HG02970 (cell line): Measurements from ENCODE around the gene NME9.
A peak's percentile ranks its signal among the peaks of the same experiment; 100 is the strongest.
"Not testable (repeated sequence)": the region's sequence is repeated elsewhere in the genome, so short reads cannot be mapped to it uniquely, and the experiment has no call there.

ENCODE experiments used
- ATAC-seq: cut with Tn5 transposase; IDR thresholded peaks from one replicate; pipeline ENCODE4 v1.9.1; 2021; ENCODE audit warnings: mild to moderate bottlenecking, moderate library complexity, moderate number of reproducible peaks; ENCODE audit not compliant: unreplicated experiment, low FRiP score

NME9 gene, protein sequence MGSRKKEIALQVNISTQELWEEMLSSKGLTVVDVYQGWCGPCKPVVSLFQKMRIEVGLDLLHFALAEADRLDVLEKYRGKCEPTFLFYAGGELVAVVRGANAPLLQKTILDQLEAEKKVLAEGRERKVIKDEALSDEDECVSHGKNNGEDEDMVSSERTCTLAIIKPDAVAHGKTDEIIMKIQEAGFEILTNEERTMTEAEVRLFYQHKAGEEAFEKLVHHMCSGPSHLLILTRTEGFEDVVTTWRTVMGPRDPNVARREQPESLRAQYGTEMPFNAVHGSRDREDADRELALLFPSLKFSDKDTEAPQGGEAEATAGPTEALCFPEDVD

GRCh38 chr3:138329127-138329983 is at the start of gene NME9:
Gene NME9, minus strand, starts transcription at chr3:138329851. Its CDS starts 516 bp downstream, at chr3:138329335.
- peak; percentile 52 for ATAC-seq

- ATAC-seq, result no peak
Measured at GRCh38 chr3:138378990-138379389, 49.3 kb upstream of the NME9 start.

GRCh38 chr3:138378331-138378730 is 48.7 kb upstream of the NME9 start:
- no peak for ATAC-seq

- ATAC-seq, result no peak
Measured at GRCh38 chr3:138377804-138378203, 48.2 kb upstream of the NME9 start.

- not testable (repeated sequence) for ATAC-seq
Measured at GRCh38 chr3:138377212-138377611, 47.6 kb upstream of the NME9 start.

- ATAC-seq, result no peak
Measured at GRCh38 chr3:138376663-138377062, 47.0 kb upstream of the NME9 start.

- ATAC-seq, result no peak
Measured at GRCh38 chr3:138375447-138375846, 45.8 kb upstream of the NME9 start.

DNA sequence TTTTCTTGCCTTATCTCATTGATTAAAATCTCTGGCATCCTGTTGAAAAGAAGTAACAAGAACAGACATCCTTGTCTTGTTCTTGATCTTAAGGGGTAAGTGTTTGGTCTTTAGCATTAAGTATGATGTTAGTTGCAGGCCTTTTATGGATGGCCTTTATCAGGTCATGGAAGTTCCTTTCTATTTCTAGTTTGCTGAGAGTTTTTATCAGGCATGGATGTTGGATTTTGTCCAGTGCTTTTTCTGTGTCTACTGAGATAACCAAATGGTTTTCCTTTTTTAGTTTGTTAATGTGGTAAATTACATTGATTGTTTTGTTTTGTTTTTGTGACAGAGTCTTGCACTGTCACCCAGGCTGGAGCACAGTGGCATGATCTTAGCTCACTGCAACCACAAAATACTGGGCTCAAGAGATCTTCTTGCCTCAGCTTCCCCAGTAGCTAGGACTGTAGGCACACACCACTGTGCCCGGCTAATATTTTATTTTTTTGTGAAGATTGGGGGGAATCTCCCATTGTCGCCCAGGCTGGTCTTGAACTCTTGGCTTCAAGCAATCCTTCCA is 45.0 kb upstream of the NME9 start:
- ATAC-seq, result no peak

GRCh38 chr3:138373736-138374094 is 44.1 kb upstream of the NME9 start:
- no peak for ATAC-seq

GRCh38 chr3:138373087-138373735 is 43.6 kb upstream of the NME9 start:
- ATAC-seq, result no peak

DNA sequence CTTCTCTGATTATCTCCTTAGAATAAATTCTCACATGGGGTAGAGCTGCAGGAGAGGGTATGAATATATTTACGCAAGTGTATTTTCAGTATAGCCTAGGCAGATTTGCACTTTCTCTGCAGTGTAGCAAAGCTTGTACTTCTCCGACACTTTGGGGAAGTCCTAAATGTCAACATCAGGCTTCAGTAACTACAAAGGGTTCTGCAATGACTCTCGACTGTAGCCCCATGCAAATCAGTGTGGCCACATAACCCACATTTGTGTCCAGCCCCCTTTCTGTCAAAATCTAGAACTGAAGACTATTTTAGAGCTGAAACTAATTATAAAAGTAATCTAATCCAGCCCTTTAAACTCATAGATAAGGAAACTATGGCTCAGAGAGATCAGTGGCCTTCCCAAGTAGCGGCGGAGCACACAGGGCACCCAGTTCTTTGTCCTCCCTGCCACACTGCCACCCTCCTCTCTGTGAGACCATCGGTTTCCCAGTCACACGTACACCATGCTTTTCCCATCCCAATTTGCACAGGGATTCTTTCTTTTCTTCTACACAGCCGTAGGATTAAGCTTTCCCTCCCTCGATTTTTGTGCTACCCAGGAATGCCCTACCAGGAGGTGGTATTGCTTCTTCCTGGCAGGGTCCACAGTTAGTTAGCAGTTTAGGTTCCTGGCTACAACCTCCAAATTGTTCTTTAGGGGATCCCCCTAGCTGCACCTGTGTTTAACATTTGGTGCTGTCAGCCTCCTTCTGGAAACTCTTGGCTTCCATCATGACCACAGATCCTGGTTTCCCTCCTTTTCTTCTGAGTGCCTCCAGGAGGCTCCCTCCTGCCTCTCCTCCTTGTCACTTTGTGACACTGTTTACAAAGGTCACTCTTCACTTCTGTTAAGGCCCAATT is 41.7 kb upstream of the NME9 start:
- ATAC-seq, result peak; percentile 92

DNA sequence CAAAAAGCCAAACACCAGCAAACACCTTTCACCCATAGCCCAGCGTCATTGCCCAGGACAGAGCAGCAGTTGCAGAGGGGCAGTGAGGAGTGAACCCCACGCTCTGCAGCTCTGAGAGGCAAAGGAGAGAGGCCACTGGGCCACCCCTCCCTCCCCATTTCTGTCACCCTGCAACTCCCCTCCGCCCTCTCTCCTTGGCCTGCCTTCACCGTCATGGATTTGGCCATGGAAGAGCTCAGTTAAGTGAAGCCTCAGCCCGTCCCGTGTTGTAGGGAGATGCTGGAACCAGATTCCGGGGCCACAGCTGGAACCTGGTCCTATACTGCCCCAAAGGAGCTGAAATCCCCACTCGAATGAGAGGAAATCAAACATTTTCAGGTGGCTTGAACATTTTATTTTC is 40.7 kb upstream of the NME9 start:
- no peak for ATAC-seq

GRCh38 chr3:138369151-138369900 is 39.7 kb upstream of the NME9 start:
- ATAC-seq, result no peak

DNA sequence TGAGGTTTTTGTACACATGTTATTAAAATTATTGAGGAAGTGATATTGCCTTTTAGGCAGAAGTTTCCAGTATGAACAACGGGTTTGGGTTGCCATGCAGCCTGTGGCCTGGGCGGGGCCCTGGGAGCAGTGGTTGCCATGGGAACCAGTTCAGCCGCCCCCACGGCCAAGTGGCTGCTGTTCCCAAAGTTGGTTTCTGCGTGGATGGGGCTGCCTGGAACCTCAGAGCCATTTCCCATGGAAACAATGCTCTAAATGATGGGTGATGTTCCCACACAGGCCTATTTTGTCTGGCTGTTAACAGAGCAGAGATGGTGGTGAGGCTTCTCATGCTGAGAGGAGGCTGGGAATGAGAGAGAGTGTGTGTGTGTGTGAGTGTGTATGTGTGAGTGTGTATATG is 38.3 kb upstream of the NME9 start:
- no peak for ATAC-seq

DNA sequence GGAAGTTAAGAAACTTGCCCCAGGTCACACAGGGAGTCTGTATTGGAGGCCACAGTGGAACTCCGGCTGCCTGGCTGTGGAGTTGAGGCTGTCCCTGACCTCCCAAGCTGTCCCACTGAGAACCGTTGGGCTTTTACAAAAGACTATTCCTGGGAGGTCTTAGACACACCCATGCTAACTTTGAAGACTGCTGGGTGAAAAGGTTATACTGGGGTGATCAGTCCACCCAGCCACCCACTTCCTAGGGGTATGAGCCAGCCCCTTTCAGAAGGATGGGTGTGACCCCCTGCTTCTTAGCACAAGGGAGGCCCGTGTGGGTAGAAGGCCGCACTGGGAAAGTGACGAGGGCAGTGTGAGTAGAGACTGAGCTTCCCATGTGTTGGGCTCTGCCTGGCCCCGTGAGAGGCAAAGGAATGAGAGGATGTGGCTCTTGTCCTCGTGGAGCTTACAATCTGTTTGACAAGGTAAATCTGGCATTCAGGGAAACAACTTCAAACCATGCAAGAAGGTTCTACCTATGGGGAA is 37.7 kb upstream of the NME9 start:
- ATAC-seq, result no peak

DNA sequence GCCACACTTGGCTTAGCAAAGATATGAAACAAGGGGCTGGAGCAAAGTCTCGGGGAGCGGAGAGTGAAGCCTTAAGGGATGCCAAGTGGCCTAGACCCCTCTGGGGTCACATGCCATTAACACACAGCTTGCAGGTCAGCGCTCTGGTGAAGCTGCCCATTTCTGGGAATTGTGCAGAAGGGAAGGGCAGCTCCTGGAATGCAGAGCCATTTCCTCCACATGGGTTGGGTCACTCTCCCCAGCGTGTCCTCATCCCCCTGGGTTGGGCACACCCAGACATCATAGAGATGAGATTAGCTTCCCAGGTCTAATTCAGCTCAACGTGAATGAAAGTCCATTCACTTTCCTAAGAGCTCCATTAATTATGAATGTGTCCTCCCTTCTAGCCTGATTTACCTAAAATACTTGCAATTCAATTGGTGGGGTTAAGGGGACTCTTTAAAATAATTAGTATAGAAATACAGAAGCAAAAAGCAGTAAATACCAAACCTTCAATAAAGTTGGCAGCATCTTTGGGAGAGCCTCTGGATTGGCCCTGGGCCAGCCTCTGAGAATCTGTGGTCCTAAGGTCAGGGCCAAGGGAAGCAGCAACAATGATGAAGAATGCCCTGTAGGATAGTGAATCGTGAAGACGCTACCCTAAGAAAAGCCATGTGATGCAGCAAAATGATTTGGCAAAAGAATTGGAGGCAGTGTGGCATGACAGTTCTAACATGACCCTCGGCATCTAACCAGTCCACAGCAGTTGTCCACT is 36.5 kb upstream of the NME9 start:
- ATAC-seq, result no peak

GRCh38 chr3:138365253-138365555 is 35.6 kb upstream of the NME9 start:
- ATAC-seq, result no peak
